Thyroid gland (tissue), 4 donors: ENCODE results near the gene VPREB1.
"Not testable (repeated sequence)": the region's sequence is repeated elsewhere in the genome, so short reads cannot be mapped to it uniquely, and the experiment has no call there.

ENCODE experiments used
- CTCF ChIP-seq, 6 experiments: fragments of 200-600 bp in 3 of 6; fragments of 450-650 bp in 3 of 6; sonication (generic) in 3 of 6; IDR thresholded peaks; one replicate each; pipeline ENCODE4 v1.5.1; 2016 to 2019; ENCODE audit warnings: antibody characterized with exemption in 6 of 6, mild to moderate bottlenecking in 2 of 6, inconsistent platforms in 1 of 6, moderate library complexity in 1 of 6
- POLR2A ChIP-seq, 2 donors: fragments of 450-650 bp; IDR thresholded peaks; one replicate each; pipeline ENCODE4 v1.6.1; 2017; ENCODE audit warnings: antibody characterized with exemption in 2 of 2, mild to moderate bottlenecking in 2 of 2, moderate library complexity in 1 of 2

GRCh38 chr22:22294641-22295040 lies 50.1 kb downstream of the VPREB1 start:
- not testable (repeated sequence) for TF ChIP-seq CTCF, POLR2A (IDR thresholded peaks at IDR 0.05)
